Keratinocyte (primary cell): ENCODE results near the gene ZCCHC7.

Source experiments
- EZH2 ChIP-seq: IDR thresholded peaks from one replicate; pipeline ENCODE4 v1.6.1; 2012; ENCODE audit warnings: inconsistent platforms, mild to moderate bottlenecking, low read length, moderate library complexity
- TF ChIP-seq, protein P1 (sequence below), 3 experiments: IDR thresholded peaks in 1 of 3; conservative IDR thresholded peaks in 1 of 3; optimal IDR thresholded peaks in 1 of 3; 2 replicates in 2 of 3; 3 replicates in 1 of 3; pipeline versions ENCODE3 to v1.5.1; 2011; ENCODE audit warnings: low read length in 3 of 3, mild to moderate bottlenecking in 3 of 3, moderate library complexity in 2 of 3, control low read depth in 1 of 3, inconsistent platforms in 1 of 3; ENCODE audit not compliant: insufficient read depth in 2 of 3; ENCODE audit errors: extremely low read depth in 1 of 3

DNA sequence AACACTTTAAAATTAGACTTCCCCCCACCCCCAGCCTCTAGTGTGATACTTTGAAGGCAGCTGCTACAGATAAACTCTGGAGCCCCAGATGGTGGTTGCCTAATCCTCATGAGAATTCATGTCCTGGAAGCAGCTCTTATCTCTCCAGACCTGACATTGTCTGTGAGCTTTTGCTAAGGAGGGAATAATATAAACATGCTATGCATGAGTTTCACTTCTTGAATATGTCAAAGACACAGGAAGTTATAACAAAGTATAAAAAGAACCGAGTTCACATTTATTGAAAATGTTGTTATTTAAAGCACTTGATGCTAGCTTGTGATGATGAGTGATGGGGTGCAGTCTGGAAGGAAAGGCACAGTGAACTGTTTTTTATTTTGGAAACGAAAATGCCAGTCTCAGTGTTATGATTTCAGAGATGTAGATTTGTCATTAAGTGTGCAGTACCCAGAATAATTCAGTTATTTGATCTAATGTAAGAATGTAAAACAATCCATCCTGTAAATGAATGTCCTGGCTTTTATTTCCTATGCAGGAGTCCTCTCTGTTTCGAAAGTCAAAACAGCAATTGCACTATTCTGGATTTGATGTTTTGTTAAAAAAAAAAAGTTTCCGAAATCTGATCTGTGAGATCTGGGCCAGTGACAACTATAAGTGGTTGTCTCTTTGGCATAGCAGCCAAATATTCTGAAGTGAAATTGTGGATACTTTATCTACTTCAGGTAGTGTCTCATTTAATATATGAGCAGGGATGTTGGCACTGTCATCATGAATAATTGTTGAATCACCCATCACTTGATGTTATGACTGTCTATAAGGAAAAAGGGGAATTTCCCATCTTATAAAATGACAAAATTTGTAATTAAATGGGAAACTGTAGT lies 77.0 kb downstream of the ZCCHC7 start:
- TF ChIP-seq, protein P1, sequence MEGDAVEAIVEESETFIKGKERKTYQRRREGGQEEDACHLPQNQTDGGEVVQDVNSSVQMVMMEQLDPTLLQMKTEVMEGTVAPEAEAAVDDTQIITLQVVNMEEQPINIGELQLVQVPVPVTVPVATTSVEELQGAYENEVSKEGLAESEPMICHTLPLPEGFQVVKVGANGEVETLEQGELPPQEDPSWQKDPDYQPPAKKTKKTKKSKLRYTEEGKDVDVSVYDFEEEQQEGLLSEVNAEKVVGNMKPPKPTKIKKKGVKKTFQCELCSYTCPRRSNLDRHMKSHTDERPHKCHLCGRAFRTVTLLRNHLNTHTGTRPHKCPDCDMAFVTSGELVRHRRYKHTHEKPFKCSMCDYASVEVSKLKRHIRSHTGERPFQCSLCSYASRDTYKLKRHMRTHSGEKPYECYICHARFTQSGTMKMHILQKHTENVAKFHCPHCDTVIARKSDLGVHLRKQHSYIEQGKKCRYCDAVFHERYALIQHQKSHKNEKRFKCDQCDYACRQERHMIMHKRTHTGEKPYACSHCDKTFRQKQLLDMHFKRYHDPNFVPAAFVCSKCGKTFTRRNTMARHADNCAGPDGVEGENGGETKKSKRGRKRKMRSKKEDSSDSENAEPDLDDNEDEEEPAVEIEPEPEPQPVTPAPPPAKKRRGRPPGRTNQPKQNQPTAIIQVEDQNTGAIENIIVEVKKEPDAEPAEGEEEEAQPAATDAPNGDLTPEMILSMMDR (optimal IDR thresholded peaks at IDR 0.05 in 1 of 3, IDR thresholded peaks at IDR 0.05 in 1 of 3, conservative IDR thresholded peaks at IDR 0.05 in 1 of 3; ENCODE audit: extremely low read depth in 1 of 3, insufficient read depth in 2 of 3, low read length in 3 of 3): no peak
- TF ChIP-seq EZH2: no peak
